ENCODE measurements around the gene LYPD5. TPM values are rescaled to one million over a fixed set of nuclear protein-coding genes. Genes with fewer than 3 reads are reported as not detected.
A peak's percentile ranks its signal among the peaks of the same experiment; 100 is the strongest.

The LYPD5 gene
- total and polyA plus RNA-seq, 3 donors from 2014 or later, result 4.9 to 14.7 (median 12.6) TPM

DNA sequence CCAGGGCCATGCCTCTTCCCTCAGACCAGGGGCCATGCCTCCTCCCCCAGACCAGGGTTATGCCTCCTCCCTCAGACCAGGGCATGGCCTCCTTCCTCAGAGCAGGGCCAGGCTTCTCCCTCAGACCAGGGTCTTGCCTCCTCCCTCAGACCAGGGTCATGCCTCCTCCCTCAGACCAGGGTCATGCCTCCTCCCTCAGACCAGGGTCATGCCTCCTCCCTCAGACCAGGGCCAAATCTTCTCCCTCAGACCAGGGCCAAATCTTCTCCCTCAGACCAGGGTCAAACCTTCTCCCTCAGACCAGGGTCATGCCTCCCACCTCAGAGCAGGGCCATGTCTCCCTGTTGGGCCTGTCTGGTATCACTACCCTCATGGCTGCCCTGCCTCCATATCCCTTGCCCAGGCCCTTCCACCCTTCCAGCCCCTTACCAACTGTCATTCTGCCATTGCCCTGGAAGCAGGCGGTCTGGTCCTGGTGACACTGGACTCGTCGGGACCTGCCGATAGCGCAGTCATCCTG is 4.2 kb downstream of the LYPD5 start:
- H3K9me3 ChIP-seq, result no peaks in the 10 kb centered on the region
- no peak for DNase-seq
- H3K4me1 ChIP-seq, result peaks cover 4% of the 10 kb centered on the region
- no peak overlapping the region for H3K27ac ChIP-seq
- intact Hi-C loops (cut with DNase I; ENCODE audit: low total_unique reads), result no loop called here
- no peak for TF ChIP-seq CTCF (IDR thresholded peaks at IDR 0.05)
- no peak for TF ChIP-seq POLR2A (IDR thresholded peaks at IDR 0.05)
- no peaks in the 10 kb centered on the region for H3K27me3 ChIP-seq
- 43% methylated on average over 5 of the region's 5 CpGs; no CpG with 5 or more reads in 1 of the 2 donors for WGBS, 2 donors
- no peaks in the 10 kb centered on the region for H3K36me3 ChIP-seq (ENCODE audit: low read depth, missing control alignments)
- peak overlapping the region; percentile 2 to 55 for H3K4me3 ChIP-seq

- H3K9me3 ChIP-seq, result no peaks in the 10 kb centered on the region
- TF ChIP-seq CTCF (IDR thresholded peaks at IDR 0.05) (no peak), POLR2A (IDR thresholded peaks at IDR 0.05) (no peak)
- no peak overlapping the region for H3K4me3 ChIP-seq
- intact Hi-C loops (cut with DNase I; ENCODE audit: low total_unique reads), result no loop called here
- no peak overlapping the region for H3K27ac ChIP-seq
- no peaks in the 10 kb centered on the region for H3K27me3 ChIP-seq
- WGBS, 2 donors, result 82 to 85% methylated on average over 7 of the region's 7 CpGs
- no peak for DNase-seq
- H3K36me3 ChIP-seq (ENCODE audit: low read depth, missing control alignments), result no peaks in the 10 kb centered on the region
- peaks cover 4% of the 10 kb centered on the region for H3K4me1 ChIP-seq
Observed at GRCh38 chr19:43797556-43797955, 4.7 kb downstream of the LYPD5 start.

- TF ChIP-seq CTCF (IDR thresholded peaks at IDR 0.05) (no peak), POLR2A (IDR thresholded peaks at IDR 0.05) (no peak)
- WGBS, 2 donors, result 45 to 73% methylated on average over 6 of the region's 6 CpGs
- DNase-seq, result no peak
- no peaks in the 10 kb centered on the region for H3K36me3 ChIP-seq (ENCODE audit: low read depth, missing control alignments)
- no peaks in the 10 kb centered on the region for H3K9me3 ChIP-seq
- H3K4me1 ChIP-seq, result peaks cover 4% of the 10 kb centered on the region
- no peak overlapping the region for H3K27ac ChIP-seq
- H3K27me3 ChIP-seq, result no peaks in the 10 kb centered on the region
- intact Hi-C loops (cut with DNase I; ENCODE audit: low total_unique reads), result no loop called here
- no peak overlapping the region for H3K4me3 ChIP-seq
Observed at GRCh38 chr19:43797118-43797517, 5.1 kb downstream of the LYPD5 start.

DNA sequence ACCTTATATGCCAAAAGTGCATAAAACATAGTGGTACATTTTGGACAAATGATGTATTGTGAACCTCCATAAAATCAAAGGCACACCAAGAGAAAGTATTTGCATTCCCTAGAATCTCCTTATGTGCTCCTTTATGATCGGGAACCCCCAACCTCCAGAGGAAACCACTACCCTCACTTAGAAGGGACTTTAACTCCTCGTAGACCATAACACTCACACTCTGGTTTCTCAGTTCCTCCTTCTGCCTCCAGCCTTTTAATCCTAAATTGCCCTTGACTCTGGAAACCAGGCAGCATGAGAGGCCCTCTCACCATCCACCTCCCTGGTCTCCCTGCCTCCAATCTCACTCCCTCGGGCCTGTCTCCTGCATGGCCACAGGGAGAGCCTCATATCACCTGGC is 11.7 kb downstream of the LYPD5 start:
- H3K36me3 ChIP-seq (ENCODE audit: low read depth, missing control alignments), result no peaks in the 10 kb centered on the region
- H3K9me3 ChIP-seq, result no peaks in the 10 kb centered on the region
- no peaks in the 10 kb centered on the region for H3K27me3 ChIP-seq
- no peak overlapping the region for H3K27ac ChIP-seq
- no peaks in the 10 kb centered on the region for H3K4me1 ChIP-seq
- intact Hi-C loops (cut with DNase I; ENCODE audit: low total_unique reads), result no loop called here
- WGBS, 2 donors, result 33 to 51% methylated on average over 3 of the region's 3 CpGs
- TF ChIP-seq CTCF (IDR thresholded peaks at IDR 0.05), result no peak
- no peak for TF ChIP-seq POLR2A (IDR thresholded peaks at IDR 0.05)
- DNase-seq, result no peak
- H3K4me3 ChIP-seq, result no peak overlapping the region

DNA sequence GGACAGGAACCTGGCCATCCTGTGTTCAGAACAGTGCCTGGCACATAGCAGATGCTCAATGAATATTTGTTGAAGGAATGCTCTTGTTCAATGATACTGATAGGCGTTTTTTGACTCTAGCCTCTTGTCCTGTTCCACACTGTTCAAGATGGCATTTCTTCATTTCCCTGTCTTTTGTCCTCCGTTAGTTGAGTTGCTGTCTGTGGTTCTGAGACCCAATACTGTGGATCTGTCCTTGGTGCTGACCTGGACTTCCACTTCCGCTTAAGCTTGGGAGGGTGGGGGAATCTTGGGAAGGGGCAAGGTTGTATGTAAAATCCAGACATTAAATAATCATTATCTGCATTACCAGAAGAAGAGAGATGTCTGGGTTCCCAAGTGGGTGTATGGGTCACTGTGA is 13.2 kb downstream of the LYPD5 start:
- Histone ChIP-seq H3K27ac (no peak overlapping the region), H3K4me1 (no peaks in the 10 kb centered on the region), H3K9me3 (no peaks in the 10 kb centered on the region), H3K4me3 (no peak overlapping the region), H3K36me3 (ENCODE audit: low read depth, missing control alignments) (no peaks in the 10 kb centered on the region), H3K27me3 (no peaks in the 10 kb centered on the region)
- intact Hi-C loops (cut with DNase I; ENCODE audit: low total_unique reads), result no loop called here
- peak; percentile 23 for DNase-seq
- no peak for TF ChIP-seq POLR2A (IDR thresholded peaks at IDR 0.05)
- TF ChIP-seq CTCF (IDR thresholded peaks at IDR 0.05), result no peak
- 11 to 13% methylated on average over 3 of the region's 3 CpGs for WGBS, 2 donors

Data from testis (tissue), 3 donors.